Astrocyte of the spinal cord (primary cell): ENCODE results near the gene RRBP1.

ENCODE experiments used
- DNase-seq: peaks from one replicate; pipeline ENCODE4 v3.0.0; 2011; ENCODE audit warnings: low read depth, low spot score
- H3K4me3 ChIP-seq: 2 replicates; pipeline ENCODE4 v1.5.1; 2011; ENCODE audit warnings: low read depth, mild to moderate bottlenecking, low read length, moderate library complexity
- in situ Hi-C: cut with HindIII; loops from 2 replicates; pipeline ENCODE4 v1.10.0; 2017; ENCODE audit warnings: low sequenced_read_pairs
- TF ChIP-seq, protein P1 (sequence below): IDR thresholded peaks from 2 replicates; pipeline ENCODE4 v1.5.1; 2012; ENCODE audit warnings: low read depth, mild to moderate bottlenecking, low read length, inconsistent platforms

RRBP1 gene

DNA sequence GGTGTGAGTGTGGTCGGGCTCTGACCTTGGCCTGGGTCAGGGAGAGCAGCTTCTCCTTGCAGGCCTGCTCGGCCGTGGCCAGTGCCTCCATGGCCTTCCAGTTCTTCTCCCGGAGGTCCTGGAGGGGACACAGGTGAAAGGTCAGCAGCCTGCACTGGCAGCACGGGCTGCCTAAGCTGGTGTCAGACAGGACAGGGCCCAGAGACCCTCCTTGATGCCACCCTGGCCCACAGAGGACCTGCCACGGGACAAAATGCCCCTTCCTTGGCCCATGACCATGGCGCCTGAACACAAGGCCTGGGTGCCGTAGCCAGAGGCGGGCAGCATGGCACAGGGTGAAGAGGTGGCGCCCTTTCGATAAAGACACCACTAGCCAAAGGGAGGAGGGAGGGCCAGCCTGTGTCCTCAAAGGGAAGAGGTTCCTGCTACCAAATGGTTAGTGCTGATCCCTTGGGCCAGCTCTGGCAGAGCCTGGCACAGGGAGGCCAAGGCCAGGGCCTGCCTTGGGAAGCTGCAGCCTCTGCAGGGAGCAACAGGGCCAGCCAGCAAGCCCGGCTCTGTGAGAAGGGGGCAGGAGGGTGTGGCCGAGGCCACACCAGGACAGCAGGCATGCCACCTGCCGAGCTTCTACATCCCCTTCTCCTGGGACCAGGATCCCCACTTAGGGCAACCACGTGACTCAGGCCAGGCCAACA, 57.3 kb downstream of the RRBP1 start:
- in situ Hi-C loops, result no loop called here
- H3K4me3 ChIP-seq, result no peak overlapping the region
- DNase-seq, result no peak
- TF ChIP-seq, protein P1, sequence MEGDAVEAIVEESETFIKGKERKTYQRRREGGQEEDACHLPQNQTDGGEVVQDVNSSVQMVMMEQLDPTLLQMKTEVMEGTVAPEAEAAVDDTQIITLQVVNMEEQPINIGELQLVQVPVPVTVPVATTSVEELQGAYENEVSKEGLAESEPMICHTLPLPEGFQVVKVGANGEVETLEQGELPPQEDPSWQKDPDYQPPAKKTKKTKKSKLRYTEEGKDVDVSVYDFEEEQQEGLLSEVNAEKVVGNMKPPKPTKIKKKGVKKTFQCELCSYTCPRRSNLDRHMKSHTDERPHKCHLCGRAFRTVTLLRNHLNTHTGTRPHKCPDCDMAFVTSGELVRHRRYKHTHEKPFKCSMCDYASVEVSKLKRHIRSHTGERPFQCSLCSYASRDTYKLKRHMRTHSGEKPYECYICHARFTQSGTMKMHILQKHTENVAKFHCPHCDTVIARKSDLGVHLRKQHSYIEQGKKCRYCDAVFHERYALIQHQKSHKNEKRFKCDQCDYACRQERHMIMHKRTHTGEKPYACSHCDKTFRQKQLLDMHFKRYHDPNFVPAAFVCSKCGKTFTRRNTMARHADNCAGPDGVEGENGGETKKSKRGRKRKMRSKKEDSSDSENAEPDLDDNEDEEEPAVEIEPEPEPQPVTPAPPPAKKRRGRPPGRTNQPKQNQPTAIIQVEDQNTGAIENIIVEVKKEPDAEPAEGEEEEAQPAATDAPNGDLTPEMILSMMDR, result no peak

DNA sequence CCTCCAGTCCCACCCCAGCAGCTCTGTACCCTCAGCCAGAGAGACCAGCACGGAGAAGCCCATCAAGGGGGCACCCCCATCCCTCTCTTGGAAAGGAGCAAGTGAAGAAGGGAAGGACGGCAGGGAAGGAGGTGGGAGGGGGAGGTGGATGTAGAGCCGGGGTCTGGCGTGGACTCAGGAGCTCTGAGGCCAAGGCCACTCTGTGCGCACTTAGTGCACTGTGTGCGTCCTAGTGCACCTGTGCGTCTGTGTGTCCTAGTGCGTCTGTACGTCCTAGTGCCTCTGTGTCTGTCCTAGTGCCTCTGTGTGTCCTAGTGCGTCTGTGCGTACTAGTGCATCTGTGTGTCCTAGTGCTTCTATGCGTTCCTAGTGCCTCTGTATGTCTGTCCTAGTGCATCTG, 58.0 kb downstream of the RRBP1 start:
- TF ChIP-seq, protein P1, result no peak
- no peak for DNase-seq
- in situ Hi-C loops, result no loop called here
- no peak overlapping the region for H3K4me3 ChIP-seq

GRCh38 chr20:17622851-17623508, 59.1 kb downstream of the RRBP1 start:
- no peak for DNase-seq
- no peak overlapping the region for H3K4me3 ChIP-seq
- in situ Hi-C loops, result no loop called here
- TF ChIP-seq, protein P1, result no peak

DNA sequence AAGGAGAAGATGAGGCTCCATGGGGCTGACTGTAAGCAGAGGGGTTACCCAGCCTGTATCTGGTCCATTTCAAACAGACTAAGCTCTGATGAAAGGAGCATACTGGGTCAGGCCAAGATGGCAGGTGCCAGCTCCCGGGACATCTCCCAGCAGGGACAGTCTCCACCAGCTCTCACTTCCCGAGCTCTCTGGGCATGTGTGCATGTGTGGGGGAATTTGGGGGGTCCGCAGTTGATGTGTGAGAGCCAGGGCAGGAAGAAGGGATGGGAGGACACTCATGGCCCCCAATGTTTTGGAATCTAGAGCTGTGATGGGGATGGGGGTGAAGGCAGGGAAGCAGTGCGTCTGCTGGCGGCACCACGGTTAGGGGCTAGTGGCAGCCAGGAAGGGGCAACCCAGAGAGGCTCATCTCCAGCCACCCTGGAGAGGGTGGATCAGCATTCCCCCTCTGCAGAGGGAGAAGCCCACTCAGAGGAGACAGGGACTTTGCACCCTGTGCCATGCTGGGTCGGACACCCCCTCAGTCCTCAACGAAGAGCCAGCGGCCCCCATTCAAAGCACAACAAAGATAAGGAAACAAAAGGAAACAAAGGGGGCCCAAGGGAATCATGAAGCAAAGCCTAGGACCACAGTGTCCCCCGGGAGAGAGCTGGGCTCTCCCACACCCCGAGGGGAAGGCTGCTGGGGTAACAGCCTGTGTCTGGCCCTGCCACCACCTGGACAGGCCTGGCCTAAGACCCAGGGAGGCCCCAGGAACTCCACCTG, 59.8 kb downstream of the RRBP1 start:
- in situ Hi-C loops, result no loop called here
- DNase-seq, result no peak
- no peak overlapping the region for H3K4me3 ChIP-seq
- TF ChIP-seq, protein P1, result no peak

- no peak overlapping the region for H3K4me3 ChIP-seq
- in situ Hi-C loops, result no loop called here
- TF ChIP-seq, protein P1, result no peak
- DNase-seq, result no peak
These were observed 60.6 kb downstream of the RRBP1 start for GRCh38 chr20:17621229-17621968.

GRCh38 chr20:17620371-17621228, 61.4 kb downstream of the RRBP1 start:
- TF ChIP-seq, protein P1, result no peak
- DNase-seq, result no peak
- in situ Hi-C loops, result no loop called here
- H3K4me3 ChIP-seq, result no peak overlapping the region
